Measurements from ENCODE around the gene RPS17.

- no peak for TF ChIP-seq POLR2A (IDR thresholded peaks at IDR 0.05)
- TF ChIP-seq CTCF (IDR thresholded peaks at IDR 0.05) = no peak
- TF ChIP-seq POLR2AphosphoS5 (IDR thresholded peaks at IDR 0.05) = no peak
- no peak for TF ChIP-seq EP300 (IDR thresholded peaks at IDR 0.05; ENCODE audit: low read depth)
Observed at GRCh38 chr15:82543160-82543559, 2.9 kb upstream of the RPS17 start.

Measured in transverse colon (tissue), 4 donors.